HG03442 (cell line): ENCODE data around the gene NUTF2.
"Not testable (repeated sequence)": the region's sequence is repeated elsewhere in the genome, so short reads cannot be mapped to it uniquely, and the experiment has no call there.

ENCODE experiments used
- ATAC-seq: cut with Tn5 transposase; IDR thresholded peaks from one replicate; pipeline ENCODE4 v1.9.1; 2021; ENCODE audit warnings: mild to moderate bottlenecking, moderate library complexity; ENCODE audit not compliant: unreplicated experiment

The NUTF2 gene

DNA sequence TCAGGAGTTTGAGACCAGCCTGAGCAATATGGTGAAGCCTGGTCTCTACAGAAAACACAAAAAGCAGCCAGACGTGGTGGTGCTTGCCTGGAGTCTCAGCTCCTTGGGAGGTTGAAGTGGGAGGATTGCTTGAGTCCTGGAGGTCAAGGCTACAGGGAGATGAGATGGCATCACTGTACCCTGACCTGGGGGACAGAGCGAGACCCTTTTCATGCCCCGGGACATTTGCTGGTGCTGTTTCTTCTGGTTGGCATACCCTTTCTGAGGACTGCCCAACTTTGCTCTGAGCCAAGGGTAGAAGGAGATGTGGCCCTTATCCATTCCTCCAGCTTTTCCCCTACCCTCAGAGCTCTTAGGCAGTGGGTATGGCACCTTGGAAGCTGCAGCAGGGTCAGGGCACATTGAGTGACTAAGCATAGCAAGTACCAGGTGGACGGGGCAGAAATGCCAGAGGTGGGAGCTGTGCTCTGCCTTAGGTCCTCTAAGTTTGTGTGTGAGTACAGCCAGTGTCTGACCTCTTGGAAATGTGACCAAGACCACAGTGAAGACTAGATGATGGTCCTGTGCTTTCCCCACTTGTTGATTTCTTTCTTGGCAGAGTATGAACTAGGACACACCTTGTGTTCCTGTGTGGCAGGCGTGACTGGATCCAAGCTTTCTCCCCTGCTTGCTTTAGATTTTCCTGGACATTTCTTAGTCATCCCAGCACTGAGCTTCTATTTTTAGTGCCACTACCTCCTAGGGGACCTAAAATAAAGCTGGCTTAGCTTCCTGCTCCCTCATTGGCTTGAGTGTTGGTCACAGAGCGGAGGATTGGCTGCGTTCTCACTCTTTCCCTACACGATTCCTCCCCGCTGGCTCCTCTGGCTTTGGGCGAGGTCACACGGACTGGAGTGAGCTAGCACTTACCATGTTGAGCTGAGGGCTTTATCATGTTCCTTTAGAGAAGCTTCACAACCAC is 16.2 kb downstream of the NUTF2 start:
- no peak for ATAC-seq

DNA sequence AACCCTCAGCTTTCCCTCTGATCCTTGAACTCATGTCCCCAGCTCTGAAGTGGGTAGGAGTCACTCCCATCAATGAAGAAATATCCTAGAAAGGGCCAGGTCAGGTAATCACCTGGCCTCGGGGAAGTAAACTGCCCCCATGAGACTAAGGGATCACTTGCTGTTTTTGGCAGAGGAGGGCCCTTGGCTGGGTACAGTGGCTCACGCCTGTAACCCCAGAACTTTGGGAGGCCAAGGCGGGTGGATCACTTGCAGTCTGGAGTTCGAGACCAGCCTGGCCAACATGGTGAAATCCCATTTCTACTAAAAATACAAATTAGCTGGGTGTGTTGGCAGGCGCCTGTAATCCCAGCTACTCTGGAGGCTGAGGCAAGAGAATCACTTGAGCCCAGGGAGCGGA is 17.3 kb downstream of the NUTF2 start:
- ATAC-seq, result not testable (repeated sequence)

DNA sequence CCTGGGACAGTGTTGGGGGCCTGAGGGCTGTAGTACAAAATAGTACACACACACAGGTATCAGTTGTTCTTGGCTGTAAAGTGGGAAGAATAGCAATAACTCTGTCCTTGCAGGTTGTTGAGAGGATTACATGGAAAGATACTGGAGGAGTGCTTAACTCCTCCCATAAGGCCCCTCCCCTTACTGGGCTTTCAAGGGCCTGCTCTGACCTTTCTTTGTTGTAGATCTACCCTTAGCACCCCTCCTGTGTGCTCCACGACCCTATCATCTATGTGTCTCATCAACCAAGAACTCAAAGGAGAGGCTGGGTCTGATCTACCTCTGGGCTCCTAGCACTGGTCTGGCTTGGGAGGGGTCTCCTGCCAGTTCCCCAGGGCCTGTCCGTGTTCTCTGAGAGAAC is 17.9 kb downstream of the NUTF2 start:
- ATAC-seq, result no peak

DNA sequence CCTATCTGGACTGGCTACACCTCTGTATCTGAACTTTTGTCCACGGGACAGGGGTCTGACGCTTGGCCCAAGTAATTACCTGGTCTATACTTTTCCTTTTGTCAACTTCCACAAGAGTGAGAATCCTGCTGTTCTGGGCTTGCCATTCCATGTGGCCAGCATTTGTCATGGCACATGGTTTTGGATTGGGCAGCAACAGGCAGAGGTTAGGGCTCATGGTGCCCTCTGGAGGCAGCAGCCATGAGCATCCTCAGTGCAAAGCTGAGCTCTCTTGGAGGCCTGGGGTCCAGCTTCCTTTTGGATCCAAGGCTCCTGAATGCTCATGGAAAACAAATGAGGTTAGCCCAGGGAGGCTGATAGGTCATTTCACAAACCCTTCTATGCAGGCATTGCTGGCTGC is 18.6 kb downstream of the NUTF2 start:
- no peak for ATAC-seq

DNA sequence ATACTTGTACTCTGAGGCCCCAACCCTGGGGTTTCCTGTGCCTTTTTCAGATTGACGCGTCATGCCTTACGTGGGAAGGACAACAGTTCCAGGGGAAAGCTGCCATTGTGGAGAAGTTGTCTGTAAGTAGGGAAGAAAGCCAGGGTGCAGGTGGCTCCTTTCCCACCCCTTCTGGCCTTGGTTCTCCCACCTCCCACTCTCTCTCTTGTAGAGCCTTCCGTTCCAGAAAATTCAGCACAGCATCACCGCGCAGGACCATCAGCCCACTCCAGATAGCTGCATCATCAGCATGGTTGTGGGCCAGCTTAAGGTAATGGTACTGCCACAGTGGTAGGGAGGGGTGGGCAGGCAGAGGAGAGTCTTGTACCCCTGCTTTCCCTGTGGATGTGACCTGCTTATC is 21.6 kb downstream of the NUTF2 start:
- ATAC-seq, result no peak

DNA sequence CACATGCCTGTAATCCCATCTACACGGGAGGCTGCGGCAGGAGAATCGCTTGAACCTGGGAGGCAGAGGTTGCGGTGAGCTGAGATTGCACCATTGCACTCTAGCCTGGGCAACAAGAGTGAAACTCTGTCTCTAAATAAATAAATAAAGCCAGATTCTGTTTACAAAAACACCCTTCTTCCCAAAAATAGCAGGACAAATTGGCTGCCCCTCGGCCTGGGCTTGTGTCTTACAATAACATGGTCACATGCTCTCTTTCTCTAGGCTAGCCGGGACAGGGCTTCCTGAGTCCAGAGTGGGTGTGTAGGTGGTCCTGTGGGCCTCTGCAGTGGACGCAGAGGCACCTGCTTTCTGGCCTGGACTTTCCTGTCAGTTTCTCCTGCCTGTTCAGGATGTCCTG is 22.9 kb downstream of the NUTF2 start:
- no peak for ATAC-seq

DNA sequence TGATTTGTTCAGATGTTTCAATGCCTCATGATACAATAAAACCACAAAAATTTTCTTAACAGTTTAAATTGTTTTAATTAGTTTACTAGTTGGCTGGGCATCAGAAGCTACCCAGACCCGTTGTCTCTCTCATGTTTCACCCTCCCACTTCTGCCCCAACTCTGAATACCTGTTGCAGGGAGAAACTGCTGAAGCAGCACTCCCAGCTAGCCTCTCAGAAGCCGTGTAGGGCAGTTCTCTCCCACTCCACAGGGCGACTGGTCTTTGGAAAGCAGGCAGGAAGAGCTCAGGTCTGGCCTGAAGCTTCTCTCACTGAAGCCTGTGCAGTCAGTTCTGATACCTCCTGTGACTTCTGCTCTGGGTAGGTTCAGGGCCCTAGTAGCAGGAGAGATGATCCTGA is 24.5 kb downstream of the NUTF2 start:
- ATAC-seq, result no peak

DNA sequence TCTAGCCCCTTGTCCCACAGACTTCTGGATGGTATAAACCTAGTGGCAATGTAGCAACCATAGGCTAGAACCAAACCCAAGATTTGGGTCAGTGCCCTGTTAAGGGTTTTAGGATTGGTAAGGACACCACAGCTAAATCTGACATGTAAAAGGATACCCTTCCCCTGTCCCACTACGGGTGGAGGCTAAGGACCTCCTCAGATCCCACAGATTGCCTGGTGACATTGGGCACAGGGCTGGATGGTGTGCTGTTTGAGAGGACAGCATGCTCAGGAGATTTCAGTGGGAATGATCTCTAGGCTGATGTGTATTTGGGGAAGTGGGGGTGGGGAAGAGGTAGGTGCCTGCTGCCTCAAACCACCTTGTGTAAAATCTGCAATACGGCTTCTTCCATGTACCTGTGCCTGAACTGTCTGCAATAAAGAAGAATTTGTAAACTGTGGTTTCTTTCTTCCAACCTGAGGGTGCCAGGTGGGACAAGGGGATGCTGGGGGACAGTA is 25.4 kb downstream of the NUTF2 start:
- ATAC-seq, result no peak

DNA sequence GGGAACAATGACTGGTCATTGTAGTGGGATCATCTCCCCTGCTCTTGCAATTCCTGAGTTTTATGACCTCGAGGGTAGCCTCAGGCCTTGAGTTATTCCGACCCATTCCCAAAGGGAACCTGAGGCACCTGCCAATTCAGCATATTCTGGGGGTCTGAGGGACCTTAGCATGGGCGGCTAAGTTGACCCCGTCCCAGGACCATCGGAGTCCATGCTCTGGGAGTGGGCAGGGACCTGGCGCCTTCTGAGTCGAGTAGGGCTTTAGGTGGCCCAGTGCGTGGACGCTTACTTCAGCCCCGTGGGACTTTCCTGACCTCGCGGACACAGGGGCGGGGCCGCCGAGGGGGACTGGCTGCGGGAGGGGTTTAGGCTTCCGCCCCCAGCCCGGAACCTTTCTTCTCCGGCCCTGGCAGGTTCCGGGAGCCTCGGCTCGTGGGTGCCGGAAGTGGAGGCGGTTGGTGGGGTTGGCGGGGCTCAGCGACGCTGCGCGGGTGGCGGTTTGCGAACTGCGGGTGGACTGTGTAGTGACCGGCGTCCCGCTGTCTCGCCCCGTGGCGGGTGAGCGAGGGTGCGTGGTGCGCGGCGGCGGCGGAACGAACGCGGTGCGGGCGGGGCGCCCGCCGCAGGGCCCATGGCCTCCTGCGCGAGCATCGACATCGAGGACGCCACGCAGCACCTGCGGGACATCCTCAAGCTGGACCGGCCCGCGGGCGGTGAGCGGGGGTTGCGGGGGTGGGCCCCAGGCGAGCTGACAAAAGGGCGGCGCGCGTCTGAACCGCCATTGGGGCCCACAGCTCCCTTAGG is 26.1 kb downstream of the NUTF2 start, which contains the start of gene EDC4:
EDC4 (plus strand) TSS at position 422 of the 804 bp plus-strand sequence; CDS start at position 632, 210 bp downstream.
- peak; percentile 74 for ATAC-seq

DNA sequence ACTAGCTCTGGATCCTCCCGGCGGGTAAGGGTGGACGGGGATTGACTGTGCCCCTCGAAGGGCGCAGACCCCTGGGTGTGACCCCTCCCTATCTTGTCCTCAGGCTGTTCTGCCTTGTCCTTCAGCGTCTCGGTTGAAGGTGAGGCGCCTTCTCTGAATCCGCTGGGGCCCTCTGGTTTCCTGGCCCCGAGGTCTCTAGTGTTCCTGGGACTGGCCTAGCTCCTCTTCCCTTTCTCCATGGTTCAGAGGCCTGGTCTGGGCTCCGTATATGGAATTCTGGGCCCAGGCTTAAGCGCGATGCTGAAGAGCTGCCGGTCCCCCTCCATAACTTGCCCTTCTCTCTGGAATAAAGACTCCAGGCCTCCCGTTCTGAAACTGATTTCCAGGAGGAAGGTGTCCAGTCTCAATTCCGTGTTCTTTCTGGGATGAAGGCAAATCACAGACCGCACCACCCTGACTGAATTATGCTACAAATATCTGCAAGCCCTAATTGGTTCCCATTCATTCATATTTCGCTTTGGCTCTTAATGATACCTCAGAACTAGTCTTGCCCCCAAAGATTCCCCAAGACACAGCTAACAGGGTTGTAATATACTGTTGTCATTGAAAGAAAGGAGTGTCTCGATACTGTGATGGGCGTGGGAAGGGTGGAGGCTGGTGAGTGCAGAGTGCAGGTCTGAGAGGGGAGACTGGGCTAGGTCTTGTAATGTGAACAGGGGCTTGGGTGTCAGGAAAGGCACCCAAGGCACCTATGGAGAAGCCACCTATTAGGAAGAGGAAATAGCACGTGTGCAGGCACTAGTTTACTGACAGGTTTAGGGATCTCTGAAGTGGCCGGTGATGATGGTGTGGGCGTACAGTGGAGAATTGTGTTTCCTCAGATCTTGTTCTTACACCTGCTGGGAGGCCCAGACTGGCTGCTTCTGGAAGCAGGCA is 27.0 kb downstream of the NUTF2 start:
- ATAC-seq, result peak; percentile 10

DNA sequence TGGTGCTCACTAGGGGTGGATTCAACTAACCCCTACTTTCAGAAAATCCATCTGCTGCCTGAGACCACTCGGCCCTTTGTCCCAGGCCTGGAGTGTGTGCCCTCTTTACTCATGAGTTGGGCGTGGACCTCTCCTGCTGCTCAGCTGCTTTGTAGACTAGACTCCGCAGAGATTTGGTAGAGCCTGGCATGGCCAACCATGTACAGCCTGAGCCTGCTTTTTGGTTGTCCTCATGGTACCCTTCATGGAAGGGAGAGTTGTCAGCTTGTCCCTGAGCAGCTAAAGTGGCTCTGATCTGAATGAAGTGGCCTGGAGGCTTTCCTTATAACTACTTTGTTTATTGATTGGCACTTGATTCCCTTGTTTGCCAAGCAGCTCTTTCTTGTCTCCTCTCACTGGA is 27.6 kb downstream of the NUTF2 start:
- no peak for ATAC-seq

DNA sequence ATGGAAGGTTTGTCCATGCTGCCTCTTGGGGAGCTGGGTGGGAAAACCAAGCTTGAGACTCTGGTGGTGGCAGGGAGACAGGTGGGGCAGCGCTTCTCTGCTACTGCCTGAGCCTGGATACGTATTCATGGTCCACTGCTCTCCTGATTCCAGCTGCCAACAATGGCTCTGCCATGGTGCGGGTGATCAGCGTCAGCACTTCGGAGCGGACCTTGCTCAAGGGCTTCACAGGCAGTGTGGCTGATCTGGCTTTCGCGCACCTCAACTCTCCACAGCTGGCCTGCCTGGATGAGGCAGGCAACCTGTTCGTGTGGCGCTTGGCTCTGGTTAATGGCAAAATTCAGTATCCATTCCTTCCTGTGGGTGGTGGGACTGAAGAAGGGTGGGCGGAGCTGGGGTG is 30.3 kb downstream of the NUTF2 start:
- no peak for ATAC-seq

DNA sequence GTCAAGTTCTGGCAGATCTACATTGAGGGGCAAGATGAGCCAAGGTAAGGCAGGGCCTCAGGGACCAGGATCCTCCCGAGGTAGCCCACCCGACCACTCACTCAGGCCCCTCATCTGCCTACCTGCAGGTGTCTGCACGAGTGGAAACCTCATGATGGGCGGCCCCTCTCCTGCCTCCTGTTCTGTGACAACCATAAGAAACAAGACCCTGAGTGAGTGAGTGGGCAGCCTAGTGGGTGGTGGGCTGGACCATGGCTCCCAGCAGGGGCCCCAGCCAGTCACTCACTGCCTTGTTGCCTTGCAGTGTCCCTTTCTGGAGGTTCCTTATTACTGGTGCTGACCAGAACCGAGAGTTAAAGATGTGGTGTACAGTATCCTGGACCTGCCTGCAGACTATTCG is 31.5 kb downstream of the NUTF2 start:
- no peak for ATAC-seq

DNA sequence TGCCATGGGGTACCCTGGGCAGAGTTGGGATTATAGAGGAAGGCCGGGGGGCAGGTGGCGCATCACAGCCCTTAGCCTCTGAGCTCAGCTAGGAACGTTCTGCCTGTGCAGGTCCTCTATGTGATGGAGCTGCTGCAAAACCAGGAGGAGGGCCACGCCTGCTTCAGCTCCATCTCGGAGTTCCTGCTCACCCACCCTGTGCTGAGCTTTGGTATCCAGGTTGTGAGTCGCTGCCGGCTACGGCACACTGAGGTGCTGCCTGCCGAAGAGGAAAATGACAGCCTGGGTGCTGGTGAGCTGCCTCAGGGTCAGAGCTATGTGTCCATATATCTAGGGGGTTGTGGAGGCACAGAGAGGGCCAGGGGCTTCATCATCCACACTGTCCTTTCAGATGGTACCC is 32.1 kb downstream of the NUTF2 start:
- no peak for ATAC-seq

DNA sequence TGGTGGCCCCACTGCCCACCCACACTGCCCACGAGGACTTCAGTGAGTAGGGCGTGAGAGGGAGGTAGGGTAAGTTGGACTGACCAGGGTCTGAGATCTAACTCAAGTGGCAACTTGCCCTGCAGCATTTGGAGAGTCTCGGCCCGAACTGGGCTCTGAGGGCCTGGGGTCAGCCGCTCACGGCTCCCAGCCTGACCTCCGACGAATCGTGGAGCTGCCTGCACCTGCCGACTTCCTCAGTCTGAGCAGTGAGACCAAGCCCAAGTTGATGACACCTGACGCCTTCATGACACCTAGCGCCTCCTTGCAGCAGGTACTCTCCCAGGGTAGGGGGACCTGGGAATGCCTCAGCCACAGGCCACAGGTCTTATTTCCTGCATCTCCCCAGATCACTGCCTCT is 32.7 kb downstream of the NUTF2 start:
- ATAC-seq, result no peak

DNA sequence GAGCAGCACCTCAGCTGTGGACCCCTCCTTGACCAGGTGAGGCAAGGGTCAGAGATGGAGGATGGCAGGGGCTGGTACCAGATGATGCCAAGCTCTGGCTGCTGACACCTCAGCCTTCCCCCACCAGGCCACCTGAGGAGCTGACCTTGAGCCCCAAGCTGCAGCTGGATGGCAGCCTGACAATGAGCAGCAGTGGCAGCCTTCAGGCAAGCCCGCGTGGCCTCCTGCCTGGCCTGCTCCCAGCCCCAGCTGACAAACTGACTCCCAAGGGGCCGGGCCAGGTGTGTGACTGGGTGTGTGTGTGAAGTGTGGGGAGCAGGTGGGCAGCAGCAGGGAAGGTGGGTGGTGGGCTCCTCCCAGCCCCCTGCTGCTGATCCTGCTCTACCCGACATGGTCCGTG is 33.2 kb downstream of the NUTF2 start:
- no peak for ATAC-seq

DNA sequence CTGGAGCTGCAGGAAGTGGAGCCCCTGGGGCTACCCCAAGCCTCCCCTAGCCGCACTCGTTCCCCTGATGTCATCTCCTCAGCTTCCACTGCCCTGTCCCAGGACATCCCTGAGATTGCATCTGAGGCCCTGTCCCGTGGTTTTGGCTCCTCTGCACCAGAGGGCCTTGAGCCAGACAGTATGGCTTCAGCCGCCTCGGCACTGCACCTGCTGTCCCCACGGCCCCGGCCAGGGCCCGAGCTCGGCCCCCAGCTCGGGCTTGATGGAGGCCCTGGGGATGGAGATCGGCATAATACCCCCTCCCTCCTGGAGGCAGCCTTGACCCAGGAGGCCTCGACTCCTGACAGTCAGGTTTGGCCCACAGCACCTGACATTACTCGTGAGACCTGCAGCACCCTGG is 33.9 kb downstream of the NUTF2 start:
- ATAC-seq, result no peak

DNA sequence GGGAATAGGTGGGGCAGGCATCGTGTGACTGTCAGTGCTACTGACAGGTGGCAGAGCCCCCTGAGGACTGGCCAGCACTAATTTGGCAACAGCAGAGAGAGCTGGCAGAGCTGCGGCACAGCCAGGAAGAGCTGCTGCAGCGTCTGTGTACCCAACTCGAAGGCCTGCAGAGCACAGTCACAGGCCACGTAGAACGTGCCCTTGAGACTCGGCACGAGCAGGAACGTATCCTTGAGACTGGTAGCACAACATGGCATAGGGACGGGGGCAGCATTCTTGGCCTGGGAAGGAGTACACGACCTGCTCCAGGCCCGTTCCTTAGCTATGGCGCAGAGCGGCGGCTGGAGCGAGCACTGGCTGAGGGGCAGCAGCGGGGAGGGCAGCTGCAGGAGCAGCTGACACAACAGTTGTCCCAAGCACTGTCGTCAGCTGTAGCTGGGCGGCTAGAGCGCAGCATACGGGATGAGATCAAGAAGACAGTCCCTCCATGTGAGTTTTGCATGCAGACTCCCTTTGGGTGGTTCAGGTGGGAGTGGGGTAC is 35.0 kb downstream of the NUTF2 start:
- no peak for ATAC-seq

DNA sequence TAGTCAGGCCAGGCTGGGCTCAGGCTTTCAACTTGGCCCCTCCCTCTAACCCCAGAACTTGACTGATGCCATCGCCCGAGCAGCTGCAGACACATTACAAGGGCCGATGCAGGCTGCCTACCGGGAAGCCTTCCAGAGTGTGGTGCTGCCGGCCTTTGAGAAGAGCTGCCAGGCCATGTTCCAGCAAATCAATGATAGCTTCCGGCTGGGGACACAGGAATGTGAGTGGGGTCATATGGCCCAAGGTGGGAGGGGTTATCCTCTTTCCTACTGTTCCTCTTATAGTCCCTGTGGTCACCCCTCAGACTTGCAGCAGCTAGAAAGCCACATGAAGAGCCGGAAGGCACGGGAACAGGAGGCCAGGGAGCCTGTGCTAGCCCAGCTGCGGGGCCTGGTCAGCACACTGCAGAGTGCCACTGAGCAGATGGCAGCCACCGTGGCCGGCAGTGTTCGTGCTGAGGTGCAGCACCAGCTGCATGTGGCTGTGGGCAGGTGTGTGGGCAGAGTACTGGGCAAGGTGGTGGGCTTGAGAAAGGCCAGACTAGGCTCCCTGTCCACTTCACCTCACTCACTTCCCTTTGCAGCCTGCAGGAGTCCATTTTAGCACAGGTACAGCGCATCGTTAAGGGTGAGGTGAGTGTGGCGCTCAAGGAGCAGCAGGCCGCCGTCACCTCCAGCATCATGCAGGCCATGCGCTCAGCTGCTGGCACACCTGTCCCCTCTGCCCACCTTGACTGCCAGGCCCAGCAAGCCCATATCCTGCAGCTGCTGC is 35.8 kb downstream of the NUTF2 start:
- no peak for ATAC-seq
